Activated naive CD4-positive, alpha-beta T cell treated with anti-CD3 and anti-CD28 coated beads, Interleukin-2, amount 10 ng/mL, durations not matched to agents 7 days and 5 days (primary cell): Measurements from ENCODE around the gene SLC2A9.

Experiments used
- CTCF ChIA-PET: fragments of 350-600 bp; sonication (Branson Sonifier 250); formaldehyde crosslinking; loops from one replicate; lab custom pipeline; 2021; ENCODE audit warnings: antibody characterized with exemption; lab: Charles Lee
- DNase-seq: peaks from one replicate; pipeline ENCODE4 v3.0.0-alpha.2; 2020
- H3K27ac Mint-ChIP-seq: one replicate; pipeline ENCODE4 v1.8.0; 2021; ENCODE audit warnings: mild to moderate bottlenecking, moderate library complexity, mixed read lengths
- H3K27me3 Mint-ChIP-seq: one replicate; pipeline ENCODE4 v1.8.0; 2021; ENCODE audit warnings: mild to moderate bottlenecking, mixed read lengths
- H3K36me3 Mint-ChIP-seq: one replicate; pipeline ENCODE4 v1.8.0; 2021; ENCODE audit warnings: mixed read lengths
- H3K4me1 Mint-ChIP-seq: one replicate; pipeline ENCODE4 v1.8.0; 2021; ENCODE audit warnings: mixed read lengths
- H3K4me3 Mint-ChIP-seq: one replicate; pipeline ENCODE4 v1.8.0; 2021; ENCODE audit warnings: mild to moderate bottlenecking, moderate library complexity, mixed read lengths
- H3K9me3 Mint-ChIP-seq: one replicate; pipeline ENCODE4 v1.8.0; 2021; ENCODE audit warnings: mixed read lengths

The SLC2A9 gene

DNA sequence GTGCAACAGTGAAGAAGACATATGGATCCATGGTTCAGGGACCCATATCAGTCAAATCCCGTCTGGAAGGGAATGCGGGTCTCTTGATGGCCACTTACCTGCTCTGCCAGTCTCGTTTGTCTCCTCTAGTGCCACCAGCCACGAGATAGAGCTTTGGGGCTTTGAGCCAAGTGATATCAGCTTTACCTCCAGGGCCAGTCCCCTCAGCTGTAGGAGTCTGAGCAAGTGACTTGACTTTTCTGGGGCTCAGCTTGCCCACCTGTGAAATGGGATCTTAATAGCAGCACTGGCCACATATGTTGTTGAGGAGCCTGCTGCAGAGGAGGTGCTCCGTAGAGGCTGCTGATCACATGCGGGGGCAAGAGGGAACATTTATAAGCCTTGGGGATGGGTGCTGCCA is 1.2 kb downstream of the SLC2A9 start:
- no peaks in the 10 kb centered on the region for H3K9me3 Mint-ChIP-seq
- peak overlapping the region; percentile 96 for H3K27ac Mint-ChIP-seq
- H3K36me3 Mint-ChIP-seq = no peaks in the 10 kb centered on the region
- peak overlapping the region; percentile 11 for H3K4me3 Mint-ChIP-seq
- peaks cover 20% of the 10 kb centered on the region for H3K27me3 Mint-ChIP-seq
- H3K4me1 Mint-ChIP-seq = peaks cover 21% of the 10 kb centered on the region
- CTCF ChIA-PET = interaction anchor here (0.6 to 3.0 kb wide), 9 partner anchors 14 to 383 kb away, joined by 3 to 14 read pairs (median 3); no protein-coding TSS in a partner anchor
- DNase-seq = no peak

DNA sequence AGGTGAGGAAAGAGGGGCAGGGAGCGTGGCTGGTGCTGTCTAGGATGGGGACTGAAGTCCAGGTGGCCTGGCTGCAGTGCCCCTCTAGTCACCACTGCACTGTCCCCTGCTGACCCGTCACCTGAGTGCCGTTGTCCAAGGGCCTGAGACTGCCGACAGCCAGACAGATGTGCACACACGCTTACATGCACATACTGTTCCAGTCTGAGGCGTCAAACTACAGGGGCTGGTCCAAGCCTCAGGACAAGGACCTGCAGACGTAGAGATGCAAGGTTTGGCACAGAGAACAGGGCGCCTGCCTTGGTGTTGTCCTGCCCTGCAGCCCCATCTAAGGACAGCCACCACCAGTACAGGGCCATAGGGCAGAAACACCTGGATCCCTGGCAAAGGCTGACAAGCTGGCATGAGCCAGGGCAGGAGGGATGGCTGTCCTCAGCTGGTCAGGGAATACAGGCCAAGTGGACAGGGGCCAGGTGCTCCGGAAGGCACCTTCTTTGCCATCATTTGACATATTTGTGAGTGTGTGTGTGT is 1.7 kb downstream of the SLC2A9 start:
- H3K36me3 Mint-ChIP-seq = no peaks in the 10 kb centered on the region
- CTCF ChIA-PET = interaction anchor here (0.6 to 3.0 kb wide), 14 partner anchors 8 to 532 kb away, joined by 3 to 14 read pairs (median 3); no protein-coding TSS in a partner anchor

DNA sequence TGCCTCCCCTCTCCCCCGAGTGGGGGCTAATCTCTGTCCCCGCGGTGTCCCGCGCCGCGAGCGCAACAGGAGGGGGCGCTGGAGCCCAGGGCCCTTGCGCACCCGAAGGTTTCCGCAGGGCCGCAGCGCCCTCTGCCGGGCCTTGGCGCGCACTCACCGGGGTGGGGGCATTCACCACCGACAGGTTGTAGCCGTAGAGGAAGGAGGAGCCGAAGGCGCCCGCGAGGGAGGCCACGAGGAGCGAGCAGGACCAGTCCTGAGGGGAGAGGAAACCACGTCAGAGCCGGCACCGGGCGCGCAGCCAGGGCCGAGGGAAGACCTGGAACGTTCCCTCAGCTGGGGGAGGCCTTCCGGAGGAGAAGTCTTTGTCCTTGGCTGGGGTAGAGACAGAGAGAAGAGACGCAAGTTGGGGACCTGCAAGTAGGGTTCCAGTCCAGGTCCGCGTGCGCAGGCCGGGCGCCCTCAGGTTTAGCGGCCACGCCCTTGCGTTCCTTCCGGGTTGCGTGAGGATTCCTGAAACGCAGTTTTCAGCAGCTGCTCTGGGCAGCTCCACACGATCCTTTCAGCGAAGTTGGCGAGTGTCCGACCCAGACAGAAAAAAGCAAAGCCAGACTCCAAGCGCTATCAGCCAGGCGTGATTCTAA is 2.4 kb downstream of the SLC2A9 start:
- Mint-ChIP-seq H3K27ac (peak overlapping the region; percentile 96), H3K4me1 (peaks cover 23% of the 10 kb centered on the region), H3K36me3 (no peaks in the 10 kb centered on the region), H3K27me3 (peaks cover 14% of the 10 kb centered on the region), H3K4me3 (peak overlapping the region; percentile 81), H3K9me3 (no peaks in the 10 kb centered on the region)
- peak; percentile 96 for DNase-seq
- CTCF ChIA-PET = interaction anchor here (0.6 to 3.0 kb wide), 13 partner anchors 9 to 532 kb away, joined by 3 to 14 read pairs (median 3); no protein-coding TSS in a partner anchor

More for the DNA sequence above, 1.7 kb downstream of the SLC2A9 start:
- Mint-ChIP-seq H3K9me3 (no peaks in the 10 kb centered on the region), H3K4me3 (peak overlapping the region; percentile 81), H3K4me1 (peaks cover 23% of the 10 kb centered on the region), H3K27ac (peak overlapping the region; percentile 96), H3K27me3 (peaks cover 19% of the 10 kb centered on the region)
- no peak for DNase-seq

DNA sequence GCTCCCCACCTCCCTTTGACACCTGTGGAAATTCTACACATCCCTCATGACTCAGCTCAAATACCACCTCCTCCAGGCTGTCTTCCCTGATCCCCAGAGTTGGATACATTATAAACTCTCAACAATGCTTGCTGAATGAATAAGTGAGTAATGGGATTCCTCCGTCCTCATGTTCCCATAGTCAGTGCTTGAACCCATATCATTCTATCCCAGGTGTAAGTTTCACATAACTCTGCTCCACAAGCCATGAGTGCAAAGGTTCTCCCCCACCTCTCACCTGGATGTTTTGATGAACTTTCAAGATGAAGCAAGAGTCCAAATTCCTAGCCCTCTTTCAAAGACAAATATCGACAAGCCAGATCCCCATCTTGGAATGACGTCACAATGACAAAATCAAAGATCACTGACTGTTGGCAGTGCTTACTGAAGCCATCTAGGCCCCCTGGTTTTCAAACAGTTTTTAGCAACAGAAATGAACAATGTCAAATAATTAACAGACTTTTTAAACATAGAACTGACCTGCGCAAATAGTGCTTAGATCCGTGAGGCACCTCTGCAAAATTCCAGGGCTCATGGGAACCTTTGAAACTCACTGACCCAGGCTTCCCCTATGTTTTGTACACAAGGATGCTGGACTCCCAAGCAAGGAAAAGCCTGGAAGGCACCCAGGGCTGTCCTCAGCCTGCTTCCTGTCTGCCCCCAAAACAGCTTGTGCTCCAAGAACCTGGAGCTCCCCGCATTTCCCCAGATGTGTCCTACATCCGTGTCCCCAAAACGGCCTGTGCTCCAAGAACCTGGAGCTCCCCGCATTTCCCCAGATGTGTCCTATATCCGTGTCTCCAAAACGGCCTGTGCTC is 4.0 kb downstream of the SLC2A9 start:
- Mint-ChIP-seq H3K4me1 (peaks cover 23% of the 10 kb centered on the region), H3K4me3 (no peak overlapping the region), H3K27me3 (no peaks in the 10 kb centered on the region), H3K27ac (no peak overlapping the region), H3K9me3 (no peaks in the 10 kb centered on the region), H3K36me3 (no peaks in the 10 kb centered on the region)
- CTCF ChIA-PET = interaction anchor here (0.6 to 9.1 kb wide), 10 partner anchors 9 to 382 kb away, joined by 3 to 137 read pairs (median 3); no protein-coding TSS in a partner anchor
- no peak for DNase-seq

DNA sequence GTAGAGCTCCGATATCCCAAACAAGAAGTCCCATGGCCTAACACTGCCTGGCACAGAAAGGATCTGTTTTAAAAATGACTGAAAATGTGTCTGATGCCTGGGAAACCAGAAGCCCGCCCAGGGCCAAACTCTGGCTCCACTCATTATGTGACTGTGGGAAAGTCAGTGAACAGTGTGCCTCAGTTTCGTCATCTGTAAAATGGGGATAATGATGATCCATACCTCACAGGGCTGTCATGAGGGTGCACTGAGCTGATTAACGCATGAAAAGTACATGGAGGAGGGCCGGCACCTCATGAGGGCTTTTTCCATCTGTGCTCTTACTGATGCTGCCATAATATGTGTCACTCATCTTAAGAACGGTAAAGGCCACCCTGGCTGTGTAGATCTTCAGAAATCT is 5.1 kb downstream of the SLC2A9 start:
- no peak for DNase-seq
- CTCF ChIA-PET = interaction anchor here (1.5 to 9.1 kb wide), 5 partner anchors 16 to 312 kb away, joined by 3 to 137 read pairs (median 6); no protein-coding TSS in a partner anchor
- no peaks in the 10 kb centered on the region for H3K9me3 Mint-ChIP-seq
- peaks cover 23% of the 10 kb centered on the region for H3K4me1 Mint-ChIP-seq
- H3K27me3 Mint-ChIP-seq = no peaks in the 10 kb centered on the region
- no peaks in the 10 kb centered on the region for H3K36me3 Mint-ChIP-seq
- H3K27ac Mint-ChIP-seq = no peak overlapping the region
- H3K4me3 Mint-ChIP-seq = no peak overlapping the region

DNA sequence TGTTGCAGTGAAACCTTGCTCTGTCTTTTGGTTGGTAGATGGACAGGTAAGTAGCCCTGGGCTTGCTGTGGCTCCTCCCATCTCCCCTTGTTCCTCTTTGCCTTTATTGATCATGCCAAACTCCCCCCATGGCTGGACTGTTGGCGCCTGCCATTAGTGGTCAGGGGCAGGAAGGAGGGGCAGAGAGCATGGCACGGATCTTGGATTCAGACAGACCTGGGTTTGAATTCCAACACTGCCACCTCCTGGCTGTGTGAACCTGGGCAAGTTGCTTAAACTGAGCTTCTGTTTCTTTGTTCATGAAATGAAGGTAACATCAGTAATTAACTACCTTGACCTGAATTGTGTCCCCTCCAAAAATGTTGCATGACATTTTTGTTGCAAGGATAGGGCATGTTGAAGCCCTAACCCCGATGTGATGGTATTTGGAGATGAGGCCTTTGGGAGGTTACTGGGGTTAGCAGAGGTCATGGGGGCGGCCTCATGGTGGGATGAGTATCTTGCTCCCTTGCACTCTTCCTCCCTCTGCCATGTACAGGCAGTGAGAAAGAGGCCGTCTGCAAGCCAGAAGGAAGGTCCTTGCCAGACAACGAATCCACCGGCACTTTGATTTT is 6.0 kb downstream of the SLC2A9 start:
- Mint-ChIP-seq H3K27me3 (no peaks in the 10 kb centered on the region), H3K9me3 (no peaks in the 10 kb centered on the region), H3K4me3 (no peak overlapping the region), H3K4me1 (peaks cover 23% of the 10 kb centered on the region), H3K27ac (no peak overlapping the region), H3K36me3 (no peaks in the 10 kb centered on the region)
- CTCF ChIA-PET = interaction anchor here (0.6 to 9.1 kb wide), 18 partner anchors 11 to 311 kb away, joined by 3 to 137 read pairs (median 4); no protein-coding TSS in a partner anchor
- peak; percentile 67 for DNase-seq

DNA sequence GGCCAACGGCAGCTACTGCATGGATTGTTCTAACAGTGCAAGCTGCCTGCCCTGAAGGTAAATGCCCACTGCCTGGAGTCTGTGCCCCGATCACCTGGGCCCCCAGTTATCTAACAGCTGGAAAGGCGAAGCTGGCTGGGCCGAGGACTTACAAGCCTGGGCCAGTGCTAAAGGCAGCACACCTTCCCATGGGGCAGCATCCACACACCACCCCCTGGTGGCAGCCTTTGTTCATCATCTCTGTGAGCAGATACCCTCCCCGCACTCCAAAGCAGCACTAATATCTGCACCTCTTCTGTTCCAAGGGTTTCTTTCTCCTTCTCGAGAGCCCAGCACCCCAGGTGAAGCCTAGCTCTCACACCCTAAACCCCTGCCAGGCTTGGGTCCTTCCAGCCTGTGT is 7.6 kb downstream of the SLC2A9 start:
- peak; percentile 71 for DNase-seq
- Mint-ChIP-seq H3K4me3 (no peak overlapping the region), H3K27me3 (no peaks in the 10 kb centered on the region), H3K27ac (peak overlapping the region; percentile 28), H3K4me1 (peaks cover 15% of the 10 kb centered on the region), H3K36me3 (no peaks in the 10 kb centered on the region), H3K9me3 (no peaks in the 10 kb centered on the region)
- CTCF ChIA-PET = interaction anchor here (0.7 to 9.1 kb wide), 17 partner anchors 10 to 309 kb away, joined by 3 to 137 read pairs (median 4); no protein-coding TSS in a partner anchor

DNA sequence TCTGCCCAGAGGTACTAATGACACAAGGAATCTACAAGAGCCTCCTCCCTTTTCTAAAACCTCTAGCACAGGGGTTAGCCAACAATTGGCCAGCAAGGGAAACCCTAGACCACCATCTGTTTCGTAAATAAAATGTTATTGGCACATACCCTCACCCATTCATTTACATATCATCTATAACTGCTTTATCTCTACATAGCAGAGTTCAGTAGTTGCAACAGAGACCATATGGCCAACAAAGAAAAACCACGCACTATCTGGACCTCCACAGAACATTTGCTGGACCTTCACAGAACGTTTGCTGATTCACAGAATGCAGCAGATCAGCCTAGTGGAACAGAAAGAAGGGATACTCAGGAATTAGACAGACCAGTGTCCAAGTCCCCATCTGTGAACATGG is 9.4 kb downstream of the SLC2A9 start:
- Mint-ChIP-seq H3K4me3 (no peak overlapping the region), H3K4me1 (peaks cover 14% of the 10 kb centered on the region), H3K27ac (no peak overlapping the region), H3K36me3 (no peaks in the 10 kb centered on the region), H3K27me3 (no peaks in the 10 kb centered on the region), H3K9me3 (no peaks in the 10 kb centered on the region)
- CTCF ChIA-PET = interaction anchor here (9.1 kb wide), 1 partner anchor 249 kb away, joined by 137 read pairs; no protein-coding TSS in a partner anchor
- no peak for DNase-seq

DNA sequence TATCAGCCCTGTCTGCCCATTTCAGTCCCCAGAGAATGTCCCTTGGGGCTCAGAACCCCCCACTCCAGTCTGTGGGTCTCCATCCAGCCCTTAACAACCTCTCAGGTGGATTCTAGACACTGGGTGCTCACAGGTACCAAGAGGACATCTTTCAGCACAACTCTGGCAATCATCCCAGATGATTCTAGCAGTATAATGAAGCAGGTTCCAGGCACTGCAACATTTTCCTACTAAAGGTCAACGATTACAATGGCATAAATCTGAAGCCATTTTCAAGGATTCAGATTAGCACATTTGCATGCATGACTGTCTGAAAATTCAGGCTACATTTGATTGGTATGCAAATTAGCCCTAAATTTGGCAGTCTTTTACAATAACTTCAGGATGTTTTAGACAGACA is 10.0 kb downstream of the SLC2A9 start:
- no peak overlapping the region for H3K4me3 Mint-ChIP-seq

DNA sequence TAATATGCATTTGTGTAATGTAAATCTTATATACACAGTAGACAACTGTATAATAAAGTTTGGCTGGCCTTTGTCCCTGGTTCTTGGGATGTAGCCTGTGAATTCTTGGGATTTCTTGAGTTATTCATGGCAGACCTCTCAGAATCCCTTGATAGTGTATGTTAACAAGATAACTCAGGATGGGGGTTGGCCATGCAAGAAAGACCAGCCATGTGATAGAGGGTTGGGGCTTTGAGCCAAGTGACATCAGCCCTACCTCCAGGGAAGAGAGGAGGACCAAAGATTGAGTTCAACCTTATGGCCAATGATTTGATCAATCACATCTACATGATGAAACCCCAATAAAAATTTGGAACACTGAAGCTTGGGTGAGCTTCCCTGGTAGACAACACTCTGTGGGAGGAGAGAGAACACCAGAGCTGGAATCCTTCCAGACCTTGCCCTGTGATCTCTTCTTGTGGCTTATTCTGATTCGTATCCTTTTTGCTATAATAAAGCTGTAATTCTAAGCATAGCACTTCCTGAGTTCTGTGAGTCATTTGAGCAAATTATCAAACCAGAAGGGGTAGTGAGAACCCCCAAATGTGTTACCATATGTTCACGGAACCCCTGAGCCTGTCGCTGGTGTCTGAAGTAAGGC is 11.3 kb downstream of the SLC2A9 start:
- DNase-seq = no peak
- Mint-ChIP-seq H3K9me3 (no peaks in the 10 kb centered on the region), H3K36me3 (no peaks in the 10 kb centered on the region), H3K4me3 (no peak overlapping the region), H3K27ac (no peak overlapping the region), H3K4me1 (peaks cover 25% of the 10 kb centered on the region), H3K27me3 (no peaks in the 10 kb centered on the region)
- CTCF ChIA-PET = interaction anchor here (9.1 kb wide), 1 partner anchor 247 kb away, joined by 137 read pairs; no protein-coding TSS in a partner anchor

More for the DNA sequence above, 10.0 kb downstream of the SLC2A9 start:
- H3K4me1 Mint-ChIP-seq = peaks cover 20% of the 10 kb centered on the region
- H3K36me3 Mint-ChIP-seq = no peaks in the 10 kb centered on the region
- no peaks in the 10 kb centered on the region for H3K27me3 Mint-ChIP-seq
- no peak for DNase-seq
- H3K27ac Mint-ChIP-seq = no peak overlapping the region
- H3K9me3 Mint-ChIP-seq = no peaks in the 10 kb centered on the region
- CTCF ChIA-PET = interaction anchor here (9.1 kb wide), 1 partner anchor 249 kb away, joined by 137 read pairs; no protein-coding TSS in a partner anchor

DNA sequence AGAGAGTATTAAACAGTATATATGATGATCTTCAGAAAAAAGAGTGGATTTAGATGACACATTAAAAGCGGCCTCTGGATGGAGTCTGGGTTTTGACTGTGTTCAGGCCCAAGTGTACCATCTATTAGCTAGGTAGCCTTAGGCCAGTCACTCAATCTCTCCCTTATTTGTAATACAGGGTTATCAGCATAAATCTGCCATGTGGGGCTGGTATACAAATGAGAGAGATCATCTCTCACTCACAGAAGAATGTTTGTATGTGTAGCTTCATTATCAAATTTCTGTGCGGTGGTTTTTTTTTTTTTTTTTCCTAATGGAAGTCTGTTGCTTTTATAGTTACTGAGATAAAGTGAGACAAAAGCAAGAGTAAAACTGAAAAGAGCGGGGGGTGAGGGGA is 12.7 kb downstream of the SLC2A9 start:
- Mint-ChIP-seq H3K27me3 (no peaks in the 10 kb centered on the region), H3K27ac (no peak overlapping the region), H3K9me3 (no peaks in the 10 kb centered on the region), H3K36me3 (no peaks in the 10 kb centered on the region), H3K4me1 (peaks cover 34% of the 10 kb centered on the region), H3K4me3 (no peak overlapping the region)
- CTCF ChIA-PET = interaction anchor here (1.1 kb wide), 1 partner anchor 9 kb away, joined by 3 read pairs; no protein-coding TSS in a partner anchor
- no peak for DNase-seq

DNA sequence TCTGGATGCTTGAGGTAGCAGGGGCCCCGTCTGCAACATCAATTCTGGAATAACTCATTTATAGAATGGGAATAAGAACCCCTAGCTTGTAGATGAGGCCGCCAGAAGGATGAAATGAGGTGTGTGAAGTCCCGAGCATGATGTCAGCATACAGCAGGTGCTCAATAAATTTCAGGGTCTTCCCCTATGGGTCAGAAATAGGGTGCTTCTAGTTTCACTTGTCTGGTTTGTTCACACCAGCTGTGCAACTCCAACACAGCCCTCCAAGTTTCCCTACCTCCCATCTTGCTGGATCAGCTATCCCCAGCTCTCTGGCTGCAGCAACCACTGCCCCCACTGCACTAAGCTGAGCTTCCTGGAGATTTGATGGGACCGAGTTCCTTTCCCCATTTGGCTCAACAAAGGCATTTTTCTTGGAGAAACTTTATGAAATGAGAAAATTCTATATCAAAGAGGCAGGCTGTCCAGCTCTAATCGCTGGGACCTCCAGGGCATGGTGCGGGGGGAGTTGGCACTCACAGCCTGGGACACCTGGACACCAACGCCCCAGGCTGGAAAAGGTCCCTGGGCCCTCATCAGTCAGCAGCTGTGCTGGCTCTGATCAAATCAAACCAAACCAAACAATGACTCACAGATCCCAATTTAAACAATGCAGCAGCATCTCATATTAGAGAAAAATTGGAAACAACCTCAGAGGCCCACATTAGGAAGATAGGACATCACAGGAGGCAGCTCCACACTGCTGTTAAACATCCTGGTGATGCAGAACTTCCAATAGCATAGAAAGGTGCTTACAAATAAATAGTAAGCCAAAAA is 13.3 kb downstream of the SLC2A9 start:
- H3K4me3 Mint-ChIP-seq = no peak overlapping the region
- H3K36me3 Mint-ChIP-seq = no peaks in the 10 kb centered on the region
- no peaks in the 10 kb centered on the region for H3K9me3 Mint-ChIP-seq
- no peak for DNase-seq
- no peak overlapping the region for H3K27ac Mint-ChIP-seq
- CTCF ChIA-PET = interaction anchor here (0.9 to 1.4 kb wide), 5 partner anchors 9 to 43 kb away, joined by 3 to 5 read pairs (median 3); partner anchors contain the start of gene SLC2A9
- H3K4me1 Mint-ChIP-seq = peaks cover 39% of the 10 kb centered on the region
- no peaks in the 10 kb centered on the region for H3K27me3 Mint-ChIP-seq
